HEK293 (cell line): Measurements from ENCODE around the gene ZFR2.

Experiments
- CTCF ChIA-PET: fragments of 350-600 bp; formaldehyde crosslinking; extraction: SDS; loops from one replicate; lab custom pipeline; 2021; ENCODE audit warnings: antibody characterized with exemption; lab: Yijun Ruan, JAX
- POLR2A ChIA-PET: fragments of 300-600 bp; formaldehyde crosslinking; extraction: SDS; loops from one replicate; lab custom pipeline; 2020; ENCODE audit warnings: antibody characterized with exemption, inconsistent platforms; lab: Yijun Ruan, JAX
- H3K27ac ChIP-seq: fragments of 200-500 bp; sonication (Bioruptor generic); 2 replicates; pipeline ENCODE4 v1.5.1; 2014; ENCODE audit warnings: low read depth, low read length, control low read depth, inconsistent platforms; ENCODE audit errors: extremely low read depth
- H3K36me3 ChIP-seq, 2 experiments: fragments of 200-500 bp in 1 of 2; sonication (Bioruptor generic) in 1 of 2; 1 replicate in 1 of 2; 2 replicates in 1 of 2; pipeline ENCODE4 v1.5.1; 2014 to 2017; ENCODE audit warnings: inconsistent platforms in 2 of 2, low read length in 2 of 2; ENCODE audit not compliant: control insufficient read depth in 2 of 2, insufficient read depth in 1 of 2
- H3K4me1 ChIP-seq: fragments of 200-500 bp; sonication (Bioruptor generic); 2 replicates; pipeline ENCODE4 v1.5.1; 2014; ENCODE audit warnings: mild to moderate bottlenecking, low read length, inconsistent platforms; ENCODE audit not compliant: control insufficient read depth, insufficient read depth
- H3K4me3 ChIP-seq: 2 replicates; pipeline ENCODE4 v1.5.1; 2011; ENCODE audit warnings: low read depth, mild to moderate bottlenecking, control low read depth, low read length, moderate library complexity
- H3K9me3 ChIP-seq: fragments of 200-500 bp; sonication (Bioruptor generic); 2 replicates; pipeline ENCODE4 v1.5.1; 2014; ENCODE audit warnings: low read depth, low read length, inconsistent platforms; ENCODE audit not compliant: control insufficient read depth, insufficient read depth
- ATF2 ChIP-seq: fragments of 450-650 bp; formaldehyde crosslinking; IDR thresholded peaks from 2 replicates; pipeline ENCODE4 v1.5.1; 2016; ENCODE audit warnings: missing biosample characterization, missing genetic modification characterization, low read depth
- ELK4 ChIP-seq: IDR thresholded peaks from 2 replicates; pipeline ENCODE4 v1.6.1; 2011; ENCODE audit warnings: mild to moderate bottlenecking, low read depth, low read length, borderline replicate concordance
- GFI1B ChIP-seq: fragments of 450-650 bp; formaldehyde crosslinking; IDR thresholded peaks from 2 replicates; pipeline ENCODE4 v1.5.1; 2016; ENCODE audit warnings: missing biosample characterization, missing genetic modification characterization
- KLF1 ChIP-seq: fragments of 450-650 bp; formaldehyde crosslinking; IDR thresholded peaks from 2 replicates; pipeline ENCODE4 v1.5.1; 2016; ENCODE audit warnings: missing biosample characterization, missing genetic modification characterization
- SALL2 ChIP-seq: fragments of 450-650 bp; formaldehyde crosslinking; IDR thresholded peaks from 2 replicates; pipeline ENCODE4 v1.5.0; 2017; ENCODE audit warnings: missing biosample characterization, mild to moderate bottlenecking, missing genetic modification characterization, borderline replicate concordance
- SCRT1 ChIP-seq: fragments of 450-650 bp; formaldehyde crosslinking; IDR thresholded peaks from 2 replicates; pipeline ENCODE4 v1.5.1; 2016; ENCODE audit warnings: missing biosample characterization, missing genetic modification characterization, borderline replicate concordance
- ZBTB17 ChIP-seq: fragments of 450-650 bp; formaldehyde crosslinking; IDR thresholded peaks from 2 replicates; pipeline ENCODE4 v1.5.1; 2016; ENCODE audit warnings: missing biosample characterization, missing genetic modification characterization
- ZNF114 ChIP-seq: fragments of 450-650 bp; formaldehyde crosslinking; IDR thresholded peaks from 2 replicates; pipeline ENCODE4 v1.5.0; 2017; ENCODE audit warnings: missing biosample characterization, missing genetic modification characterization
- ZNF157 ChIP-seq: fragments of 450-650 bp; formaldehyde crosslinking; IDR thresholded peaks from 2 replicates; pipeline ENCODE4 v1.5.1; 2016; ENCODE audit warnings: missing biosample characterization, missing genetic modification characterization
- ZNF23 ChIP-seq: fragments of 450-650 bp; formaldehyde crosslinking; IDR thresholded peaks from 2 replicates; pipeline ENCODE4 v1.5.1; 2016; ENCODE audit warnings: missing biosample characterization, missing genetic modification characterization, borderline replicate concordance
- ZNF292 ChIP-seq: fragments of 450-650 bp; formaldehyde crosslinking; IDR thresholded peaks from 2 replicates; pipeline ENCODE4 v1.5.1; 2016; ENCODE audit warnings: low read depth, missing biosample characterization, missing genetic modification characterization, borderline replicate concordance
- ZNF37A ChIP-seq: fragments of 450-650 bp; IDR thresholded peaks from 2 replicates; pipeline ENCODE4 v1.5.1; 2018; ENCODE audit warnings: missing biosample characterization, missing genetic modification characterization
- ZNF518A ChIP-seq: fragments of 450-650 bp; formaldehyde crosslinking; conservative IDR thresholded peaks from 2 replicates; pipeline ENCODE4 v1.5.1; 2016; ENCODE audit warnings: low read depth, missing biosample characterization, missing genetic modification characterization
- ZNF624 ChIP-seq: fragments of 450-650 bp; formaldehyde crosslinking; IDR thresholded peaks from 2 replicates; pipeline ENCODE4 v1.5.1; 2017; ENCODE audit warnings: missing biosample characterization, missing genetic modification characterization
- ZNF660 ChIP-seq: fragments of 450-650 bp; IDR thresholded peaks from 2 replicates; pipeline ENCODE4 v1.5.1; 2018; ENCODE audit warnings: missing biosample characterization, mild to moderate bottlenecking, missing genetic modification characterization
- ZNF677 ChIP-seq: fragments of 450-650 bp; IDR thresholded peaks from 2 replicates; pipeline ENCODE4 v1.5.0; 2018; ENCODE audit warnings: missing biosample characterization, mild to moderate bottlenecking, missing genetic modification characterization, moderate library complexity
- ZNF776 ChIP-seq: fragments of 450-650 bp; formaldehyde crosslinking; IDR thresholded peaks from 2 replicates; pipeline ENCODE4 v1.5.0; 2017; ENCODE audit warnings: missing biosample characterization, missing genetic modification characterization, borderline replicate concordance
- ZNF791 ChIP-seq: fragments of 450-650 bp; formaldehyde crosslinking; IDR thresholded peaks from 2 replicates; pipeline ENCODE4 v1.5.1; 2016; ENCODE audit warnings: missing biosample characterization, missing genetic modification characterization
- TF ChIP-seq, protein P1 (sequence below): fragments of 450-650 bp; formaldehyde crosslinking; IDR thresholded peaks from 2 replicates; pipeline ENCODE4 v1.5.1; 2016; ENCODE audit warnings: missing biosample characterization, missing genetic modification characterization
- TF ChIP-seq, protein P2 (sequence below): fragments of 450-650 bp; formaldehyde crosslinking; IDR thresholded peaks from 2 replicates; pipeline ENCODE4 v1.5.1; 2017; ENCODE audit warnings: missing biosample characterization, missing genetic modification characterization
- TF ChIP-seq, protein P3 (sequence below): fragments of 450-650 bp; formaldehyde crosslinking; IDR thresholded peaks from 2 replicates; pipeline ENCODE4 v1.5.1; 2016; ENCODE audit warnings: missing biosample characterization, missing genetic modification characterization

The ZFR2 gene

GRCh38 chr19:3768015-3768747, 100.7 kb downstream of the ZFR2 start:
- POLR2A ChIA-PET = no interaction called here
- CTCF ChIA-PET = no interaction called here
- Histone ChIP-seq H3K4me3 (no peak overlapping the region), H3K9me3 (no peaks in the 10 kb centered on the region)
- TF ChIP-seq ZNF157 (tag by site-specific recombination) = no peak
- TF ChIP-seq, protein P1, sequence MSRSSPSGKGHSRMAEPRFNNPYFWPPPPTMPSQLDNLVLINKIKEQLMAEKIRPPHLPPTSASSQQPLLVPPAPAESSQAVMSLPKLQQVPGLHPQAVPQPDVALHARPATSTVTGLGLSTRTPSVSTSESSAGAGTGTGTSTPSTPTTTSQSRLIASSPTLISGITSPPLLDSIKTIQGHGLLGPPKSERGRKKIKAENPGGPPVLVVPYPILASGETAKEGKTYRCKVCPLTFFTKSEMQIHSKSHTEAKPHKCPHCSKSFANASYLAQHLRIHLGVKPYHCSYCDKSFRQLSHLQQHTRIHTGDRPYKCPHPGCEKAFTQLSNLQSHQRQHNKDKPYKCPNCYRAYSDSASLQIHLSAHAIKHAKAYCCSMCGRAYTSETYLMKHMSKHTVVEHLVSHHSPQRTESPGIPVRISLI (tag by site-specific recombination) = no peak
- TF ChIP-seq ATF2 (tag by site-specific recombination) = no peak
- TF ChIP-seq, protein P2, sequence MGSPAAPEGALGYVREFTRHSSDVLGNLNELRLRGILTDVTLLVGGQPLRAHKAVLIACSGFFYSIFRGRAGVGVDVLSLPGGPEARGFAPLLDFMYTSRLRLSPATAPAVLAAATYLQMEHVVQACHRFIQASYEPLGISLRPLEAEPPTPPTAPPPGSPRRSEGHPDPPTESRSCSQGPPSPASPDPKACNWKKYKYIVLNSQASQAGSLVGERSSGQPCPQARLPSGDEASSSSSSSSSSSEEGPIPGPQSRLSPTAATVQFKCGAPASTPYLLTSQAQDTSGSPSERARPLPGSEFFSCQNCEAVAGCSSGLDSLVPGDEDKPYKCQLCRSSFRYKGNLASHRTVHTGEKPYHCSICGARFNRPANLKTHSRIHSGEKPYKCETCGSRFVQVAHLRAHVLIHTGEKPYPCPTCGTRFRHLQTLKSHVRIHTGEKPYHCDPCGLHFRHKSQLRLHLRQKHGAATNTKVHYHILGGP = no peak
- no peak for TF ChIP-seq ZNF114 (tag by site-specific recombination)
- no peak for TF ChIP-seq ZNF791
- no peak for TF ChIP-seq ELK4
- TF ChIP-seq ZNF518A (tag by site-specific recombination) = no peak
- no peak for TF ChIP-seq ZNF677 (tag by site-specific recombination)
- no peak for TF ChIP-seq ZNF660 (tag by site-specific recombination)
- no peak for TF ChIP-seq ZNF37A (tag by site-specific recombination)
- no peak for TF ChIP-seq ZNF776 (tag by site-specific recombination)
- TF ChIP-seq KLF1 = no peak
- no peak for TF ChIP-seq ZNF23 (tag by site-specific recombination)
- TF ChIP-seq, all 188 proteins: peak for 0
- Histone ChIP-seq H3K4me1 (no peaks in the 10 kb centered on the region; the same call in 1 of the 2 replicates), H3K27ac (no peak overlapping the region), H3K36me3 (peaks cover 0 to 21% of the 10 kb centered on the region in 2 experiments; a peak in 2 of 3 replicates)

DNA sequence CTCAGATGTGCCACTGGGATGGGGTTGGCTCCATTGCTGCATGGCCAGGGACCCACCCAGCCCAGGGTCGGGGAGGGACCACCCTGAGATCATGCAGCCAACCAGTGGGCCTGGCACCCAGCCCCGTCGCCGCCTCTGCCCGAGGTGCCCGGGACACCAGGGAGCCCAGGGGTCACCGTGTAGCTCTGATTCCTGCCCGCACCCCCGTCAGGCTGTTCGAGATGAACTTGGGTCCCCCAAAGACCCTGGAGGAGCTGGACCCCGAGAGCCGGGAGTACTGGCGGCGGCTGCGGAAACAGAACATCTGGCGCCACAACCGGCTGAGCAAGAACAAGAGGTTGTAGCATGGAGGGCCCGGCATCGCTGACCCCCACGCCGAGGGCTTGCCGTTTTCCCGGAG, 101.8 kb downstream of the ZFR2 start:
- Histone ChIP-seq H3K4me1 (no peaks in the 10 kb centered on the region; the same call in 1 of the 2 replicates), H3K27ac (no peak overlapping the region), H3K9me3 (no peaks in the 10 kb centered on the region), H3K36me3 (peaks cover 0 to 21% of the 10 kb centered on the region in 2 experiments; a peak in 2 of 3 replicates), H3K4me3 (no peak overlapping the region)
- ChIA-PET CTCF (no interaction called here), POLR2A (no interaction called here)
- TF ChIP-seq SALL2 (tag by site-specific recombination) (no peak), ZNF292 (tag by site-specific recombination) (no peak), SCRT1 (no peak), ZNF677 (tag by site-specific recombination) (no peak), ZNF660 (tag by site-specific recombination) (no peak), ZBTB17 (no peak), ZNF624 (tag by site-specific recombination) (no peak), GFI1B (tag by site-specific recombination) (no peak)
- TF ChIP-seq, protein P3, sequence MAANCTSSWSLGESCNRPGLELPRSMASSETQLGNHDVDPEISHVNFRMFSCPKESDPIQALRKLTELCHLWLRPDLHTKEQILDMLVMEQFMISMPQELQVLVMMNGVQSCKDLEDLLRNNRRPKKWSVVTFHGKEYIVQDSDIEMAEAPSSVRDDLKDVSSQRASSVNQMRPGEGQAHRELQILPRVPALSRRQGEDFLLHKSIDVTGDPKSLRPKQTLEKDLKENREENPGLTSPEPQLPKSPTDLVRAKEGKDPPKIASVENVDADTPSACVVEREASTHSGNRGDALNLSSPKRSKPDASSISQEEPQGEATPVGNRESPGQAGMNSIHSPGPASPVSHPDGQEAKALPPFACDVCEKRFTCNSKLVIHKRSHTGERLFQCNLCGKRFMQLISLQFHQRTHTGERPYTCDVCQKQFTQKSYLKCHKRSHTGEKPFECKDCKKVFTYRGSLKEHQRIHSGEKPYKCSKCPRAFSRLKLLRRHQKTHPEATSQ = no peak
- TF ChIP-seq, protein P2 = no peak
